Jurkat, Clone E6-1 (cell line): ENCODE data around the gene FREM2.

Experiments
- DNase-seq: peaks from one replicate; pipeline ENCODE4 v3.0.0-alpha.2; 2011; ENCODE audit warnings: low read depth, low spot score
- H3K4me3 ChIP-seq: 2 replicates; pipeline ENCODE4 v1.5.1; 2011; ENCODE audit warnings: mild to moderate bottlenecking, low read length, control low read depth, moderate library complexity

FREM2 gene

GRCh38 chr13:38685974-38686576, 802 bp upstream of the FREM2 start:
- no peak overlapping the region for H3K4me3 ChIP-seq
- DNase-seq, result no peak

GRCh38 chr13:38687246-38688229, 661 bp downstream of the FREM2 start:
- no peak overlapping the region for H3K4me3 ChIP-seq
- DNase-seq, result no peak

GRCh38 chr13:38688674-38689073, 1.8 kb downstream of the FREM2 start:
- DNase-seq, result no peak
- H3K4me3 ChIP-seq, result no peak overlapping the region

- no peak for DNase-seq
- H3K4me3 ChIP-seq, result no peak overlapping the region
Measured at GRCh38 chr13:38690231-38690630, 3.4 kb downstream of the FREM2 start.

- no peak overlapping the region for H3K4me3 ChIP-seq
- DNase-seq, result no peak
Measured at GRCh38 chr13:38693168-38693567, 6.3 kb downstream of the FREM2 start.

GRCh38 chr13:38693641-38694040, 6.8 kb downstream of the FREM2 start:
- no peak for DNase-seq
- H3K4me3 ChIP-seq, result no peak overlapping the region

GRCh38 chr13:38697197-38697596, 10.3 kb downstream of the FREM2 start:
- no peak for DNase-seq
- H3K4me3 ChIP-seq, result no peak overlapping the region

GRCh38 chr13:38697628-38698333, 10.9 kb downstream of the FREM2 start:
- no peak for DNase-seq

GRCh38 chr13:38700051-38700450, 13.2 kb downstream of the FREM2 start:
- DNase-seq, result no peak
- H3K4me3 ChIP-seq, result no peak overlapping the region

More at GRCh38 chr13:38697628-38698333, 10.9 kb downstream of the FREM2 start:
- no peak overlapping the region for H3K4me3 ChIP-seq

- DNase-seq, result no peak
Measured at GRCh38 chr13:38702669-38703068, 15.8 kb downstream of the FREM2 start.

GRCh38 chr13:38703255-38703654, 16.4 kb downstream of the FREM2 start:
- DNase-seq, result no peak
- H3K4me3 ChIP-seq, result no peak overlapping the region

More at GRCh38 chr13:38702669-38703068, 15.8 kb downstream of the FREM2 start:
- H3K4me3 ChIP-seq, result no peak overlapping the region

GRCh38 chr13:38705365-38705764, 18.5 kb downstream of the FREM2 start:
- no peak for DNase-seq
- H3K4me3 ChIP-seq, result no peak overlapping the region

GRCh38 chr13:38707460-38707859, 20.6 kb downstream of the FREM2 start:
- DNase-seq, result no peak
- H3K4me3 ChIP-seq, result no peak overlapping the region

- no peak overlapping the region for H3K4me3 ChIP-seq
- DNase-seq, result no peak
Measured at GRCh38 chr13:38713046-38713445, 26.2 kb downstream of the FREM2 start.

GRCh38 chr13:38718374-38718773, 31.5 kb downstream of the FREM2 start:
- no peak overlapping the region for H3K4me3 ChIP-seq
- no peak for DNase-seq

- no peak overlapping the region for H3K4me3 ChIP-seq
- DNase-seq, result no peak
Measured at GRCh38 chr13:38730332-38730731, 43.5 kb downstream of the FREM2 start.

- no peak overlapping the region for H3K4me3 ChIP-seq
- no peak for DNase-seq
Measured at GRCh38 chr13:38733146-38733545, 46.3 kb downstream of the FREM2 start.

GRCh38 chr13:38735665-38736440, 49.0 kb downstream of the FREM2 start:
- no peak overlapping the region for H3K4me3 ChIP-seq
- no peak for DNase-seq

GRCh38 chr13:38743466-38743865, 56.6 kb downstream of the FREM2 start:
- DNase-seq, result no peak

More at GRCh38 chr13:38743466-38743865, 56.6 kb downstream of the FREM2 start:
- no peak overlapping the region for H3K4me3 ChIP-seq
